H1 (cell line): ENCODE data around the gene MTFMT. TPM values are rescaled to one million over a fixed set of nuclear protein-coding genes. Genes with fewer than 3 reads are reported as not detected.

Experiments used
- CTCF ChIA-PET: fragments of 300-600 bp; sonication (Branson Sonifier 250); formaldehyde crosslinking; loops from one replicate; lab custom pipeline; 2021; ENCODE audit not compliant: partially characterized antibody; lab: Charles Lee
- POLR2A ChIA-PET: fragments of 300-600 bp; sonication (Branson Sonifier 250); formaldehyde crosslinking; loops from one replicate; lab custom pipeline; 2021; ENCODE audit warnings: inconsistent platforms; ENCODE audit not compliant: partially characterized antibody; lab: Charles Lee
- DNase-seq, 2 experiments: peaks; one replicate each; pipeline versions ENCODE4 v3.0.0 to v3.0.0-alpha.2; 2010 to 2022; ENCODE audit warnings: low spot score in 2 of 2, low read depth in 1 of 2, mixed read lengths in 1 of 2
- FAIRE-seq: peaks from 2 replicates; lab custom pipeline; 2011; peaks lifted over from hg19 to GRCh38; lab: Jason Lieb, UNC
- H2AFZ ChIP-seq: 2 replicates; pipeline ENCODE4 v1.8.1; 2012; ENCODE audit warnings: low read length, inconsistent platforms
- H2AK5ac ChIP-seq: 2 replicates; pipeline ENCODE4 v1.6.1; 2013; ENCODE audit warnings: low read depth, low read length
- H2BK120ac ChIP-seq: replicated peaks from 2 replicates; pipeline ENCODE3; 2013; ENCODE audit warnings: low read depth, low read length, inconsistent platforms
- H2BK12ac ChIP-seq: 2 replicates; pipeline ENCODE4 v1.6.1; 2013; ENCODE audit warnings: low read depth, low read length
- H2BK15ac ChIP-seq: 2 replicates; pipeline ENCODE4 v1.6.1; 2013; ENCODE audit warnings: low read length
- H2BK20ac ChIP-seq: 2 replicates; pipeline ENCODE4 v1.6.1; 2013; ENCODE audit warnings: low read length
- H2BK5ac ChIP-seq: 2 replicates; pipeline ENCODE4 v1.6.1; 2013; ENCODE audit warnings: low read depth, low read length
- H3K14ac ChIP-seq: 2 replicates; pipeline ENCODE4 v1.6.1; 2013; ENCODE audit warnings: inconsistent platforms; ENCODE audit not compliant: insufficient read length
- H3K18ac ChIP-seq: 2 replicates; pipeline ENCODE4 v1.6.1; 2013; ENCODE audit warnings: low read length; ENCODE audit errors: extremely low read depth
- H3K23ac ChIP-seq: 2 replicates; pipeline ENCODE4 v1.6.1; 2013; ENCODE audit warnings: inconsistent platforms; ENCODE audit not compliant: insufficient read length
- H3K23me2 ChIP-seq: 2 replicates; pipeline ENCODE4 v1.6.1; 2013; ENCODE audit warnings: low read depth, low read length
- H3K27ac ChIP-seq: 2 replicates; pipeline ENCODE4 v1.6.1; 2011; ENCODE audit warnings: low read depth, low read length, inconsistent platforms
- H3K27me3 ChIP-seq, 4 experiments: replicated peaks in 1 of 4; 1 replicate in 1 of 4; 2 replicates in 3 of 4; pipeline versions ENCODE4 v1.6.1 to v1.8.1; 2011 to 2013; ENCODE audit warnings: low read length in 3 of 4, mild to moderate bottlenecking in 3 of 4, inconsistent platforms in 2 of 4, mixed read lengths in 2 of 4, moderate library complexity in 1 of 4; ENCODE audit not compliant: control insufficient read depth in 3 of 4, insufficient read depth in 3 of 4; ENCODE audit errors: extremely low read depth in 1 of 4
- H3K36me3 ChIP-seq, 4 experiments: 2 replicates each; pipeline versions ENCODE4 v1.6.1 to v1.8.1; 2011 to 2013; ENCODE audit warnings: mild to moderate bottlenecking in 4 of 4, low read length in 3 of 4, moderate library complexity in 2 of 4, control low read depth in 1 of 4, inconsistent platforms in 1 of 4; ENCODE audit not compliant: insufficient read depth in 4 of 4, control insufficient read depth in 2 of 4
- H3K4ac ChIP-seq: replicated peaks from 2 replicates; pipeline ENCODE3; 2013; ENCODE audit warnings: low read length, low read depth, mixed read lengths, inconsistent platforms; ENCODE audit not compliant: insufficient read length
- H3K4me1 ChIP-seq, 4 experiments: replicated peaks in 1 of 4; 1 replicate in 1 of 4; 2 replicates in 3 of 4; pipeline versions ENCODE4 v1.6.1 to v1.8.1; 2011 to 2013; ENCODE audit warnings: low read length in 3 of 4, inconsistent platforms in 2 of 4, mixed read lengths in 1 of 4; ENCODE audit not compliant: insufficient read depth in 4 of 4, control insufficient read depth in 3 of 4
- H3K4me2 ChIP-seq, 2 experiments: 2 replicates each; pipeline versions ENCODE4 v1.6.1 to v1.8.1; 2011 to 2013; ENCODE audit warnings: low read depth in 2 of 2, low read length in 2 of 2, control low read depth in 1 of 2, inconsistent platforms in 1 of 2, mild to moderate bottlenecking in 1 of 2; ENCODE audit not compliant: insufficient read depth in 1 of 2
- H3K4me3 ChIP-seq, 4 experiments: fragments of 200-600, 300-600 bp in 1 of 4; sonication (generic), shearing (Covaris generic), sonication (Bioruptor Twin) in 1 of 4; 2 replicates each; pipeline versions ENCODE4 v1.5.1 to v1.8.1; 2011 to 2016; ENCODE audit warnings: low read length in 4 of 4, low read depth in 3 of 4, control low read depth in 2 of 4, inconsistent platforms in 2 of 4, mild to moderate bottlenecking in 2 of 4, mixed read lengths in 1 of 4, moderate library complexity in 1 of 4; ENCODE audit not compliant: insufficient read depth in 2 of 4; ENCODE audit errors: extremely low read depth in 1 of 4
- H3K56ac ChIP-seq: replicated peaks from 2 replicates; pipeline ENCODE3; 2013; ENCODE audit warnings: low read depth, mild to moderate bottlenecking, mixed read lengths, low read length, inconsistent platforms; ENCODE audit not compliant: insufficient read length
- H3K79me1 ChIP-seq: 2 replicates; pipeline ENCODE4 v1.6.1; 2013; ENCODE audit warnings: low read depth, low read length, control low read depth
- H3K79me2 ChIP-seq, 2 experiments: 2 replicates each; pipeline versions ENCODE4 v1.6.1 to v1.8.1; 2012 to 2013; ENCODE audit warnings: low read length in 2 of 2, mild to moderate bottlenecking in 2 of 2, inconsistent platforms in 1 of 2; ENCODE audit not compliant: insufficient read depth in 2 of 2, control insufficient read depth in 1 of 2
- H3K9ac ChIP-seq, 4 experiments: replicated peaks in 1 of 4; 1 replicate in 1 of 4; 2 replicates in 3 of 4; pipeline versions ENCODE4 v1.6.1 to v1.8.1; 2011 to 2013; ENCODE audit warnings: low read depth in 3 of 4, low read length in 3 of 4, control low read depth in 2 of 4, mild to moderate bottlenecking in 2 of 4, moderate library complexity in 2 of 4, inconsistent platforms in 1 of 4; ENCODE audit errors: extremely low read depth in 1 of 4
- H3K9me3 ChIP-seq, 2 experiments: 2 replicates each; pipeline versions ENCODE4 v1.6.1 to v1.8.1; 2012 to 2013; ENCODE audit warnings: mild to moderate bottlenecking in 2 of 2, moderate library complexity in 2 of 2, control low read depth in 1 of 2, inconsistent platforms in 1 of 2, low read depth in 1 of 2, low read length in 1 of 2, mixed read lengths in 1 of 2; ENCODE audit not compliant: insufficient read depth in 2 of 2
- H4K20me1 ChIP-seq, 2 experiments: replicated peaks in 1 of 2; 2 replicates each; pipeline versions ENCODE3 to v1.8.1; 2011 to 2013; ENCODE audit warnings: inconsistent platforms in 2 of 2, low read length in 2 of 2, mild to moderate bottlenecking in 1 of 2; ENCODE audit not compliant: insufficient read depth in 2 of 2, control insufficient read depth in 1 of 2
- H4K5ac ChIP-seq: 2 replicates; pipeline ENCODE4 v1.6.1; 2013; ENCODE audit warnings: low read length, low read depth, mixed read lengths, inconsistent platforms; ENCODE audit not compliant: insufficient read length
- H4K8ac ChIP-seq: 2 replicates; pipeline ENCODE4 v1.8.0; 2013; ENCODE audit warnings: mild to moderate bottlenecking, moderate library complexity, low read length, inconsistent platforms; ENCODE audit not compliant: insufficient read depth; ENCODE audit errors: extremely low read depth
- H4K91ac ChIP-seq: replicated peaks from 2 replicates; pipeline ENCODE3; 2013; ENCODE audit warnings: low read length, mixed read lengths, inconsistent platforms; ENCODE audit not compliant: insufficient read length
- CBX5 ChIP-seq: fragments of 300-800, 300-1000 bp; sonication (generic); IDR thresholded peaks from 2 replicates; pipeline ENCODE4 v1.7.1; 2016; ENCODE audit warnings: antibody characterized with exemption, low read length, low read depth
- EP300 ChIP-seq, 2 experiments: IDR thresholded peaks; 1 replicate in 1 of 2; 2 replicates in 1 of 2; pipeline ENCODE4 v1.6.1; 2011 to 2012; ENCODE audit warnings: low read depth in 2 of 2, low read length in 2 of 2, mild to moderate bottlenecking in 2 of 2, borderline replicate concordance in 1 of 2, inconsistent platforms in 1 of 2, moderate library complexity in 1 of 2
- FOSL1 ChIP-seq: IDR thresholded peaks from 2 replicates; pipeline ENCODE4 v1.6.1; 2011; ENCODE audit warnings: mild to moderate bottlenecking, low read depth, low read length, moderate library complexity; ENCODE audit not compliant: insufficient read depth
- KDM4A ChIP-seq: IDR thresholded peaks from one replicate; pipeline ENCODE4 v1.7.1; 2012; ENCODE audit warnings: low read depth, mild to moderate bottlenecking, moderate library complexity, low read length, inconsistent platforms; ENCODE audit not compliant: severe bottlenecking
- POU5F1 ChIP-seq: IDR thresholded peaks from 2 replicates; pipeline ENCODE4 v1.6.1; 2011; ENCODE audit warnings: low read depth, mild to moderate bottlenecking, low read length, moderate library complexity
- SIX5 ChIP-seq: IDR thresholded peaks from 2 replicates; pipeline ENCODE4 v1.6.1; 2011; ENCODE audit warnings: mild to moderate bottlenecking, low read depth, low read length
- TBP ChIP-seq: IDR thresholded peaks from 2 replicates; pipeline ENCODE4 v1.6.1; 2011; ENCODE audit warnings: low read depth, low read length, improper control_type of control experiment
- WGBS, 2 experiments: shearing (Covaris generic) in 1 of 2; methylation state at CpG; one replicate each; pipeline versions ENCODE4 v1.1.6 to v1.1.7; 2013 to 2015; ENCODE audit warnings: low lambda C conversion rate in 2 of 2, mixed read lengths in 2 of 2, inconsistent platforms in 1 of 2, low coverage in 1 of 2, missing lambda C conversion rate in 1 of 2; ENCODE audit not compliant: insufficient replicate concordance in 2 of 2, insufficient coverage in 1 of 2, insufficient read length in 1 of 2; ENCODE audit errors: extremely low coverage in 1 of 2, missing lambda C conversion rate in 1 of 2; 5-methylcytosine and 5-hydroxymethylcytosine counted together
- polyA plus RNA-seq, 7 experiments: library from polyadenylated mRNA; depleted of rRNA in 3 of 7; stranded (reverse) in 5 of 7; unstranded in 2 of 7; fragments of >200 nt in 5 of 7; fragments of 200-250 nt in 2 of 7; gene quantifications; 1 replicate in 5 of 7; 2 replicates in 1 of 7; 4 replicates in 1 of 7; pipeline versions ENCODE4 v1.2.1 to v1.2.3, GENCODE V29; 2011 to 2013; ENCODE audit warnings: missing spikeins in 2 of 7, mixed read lengths in 2 of 7
- total RNA-seq: library from RNA; stranded (reverse); fragmentation: NEBNext Ultra II Directional; extraction: Animal tissue kit (Norgen Biotek cat#: 25700); gene quantifications from 2 replicates; pipeline ENCODE4 v1.2.1, GENCODE V29; 2021

The MTFMT gene
- total and polyA plus RNA-seq, 2 of the 8 experiments (the other 6 are each of a cell fraction or from before 2014, with no cell fraction given), result 7.7 to 20.8 TPM

GRCh38 chr15:64987136-64987535 lies 42.3 kb downstream of the MTFMT start:
- no peaks in the 10 kb centered on the region for H3K9me3 ChIP-seq
- no peak for FAIRE-seq
- H2BK20ac ChIP-seq, result no peak overlapping the region
- no peaks in the 10 kb centered on the region for H3K36me3 ChIP-seq
- no peak overlapping the region for H4K5ac ChIP-seq
- ChIA-PET CTCF (interaction anchor here (1.3 to 2.6 kb wide), 2 partner anchors 22 kb away, joined by 3 to 9 read pairs; no protein-coding TSS in a partner anchor), POLR2A (interaction anchor here (0.6 to 2.0 kb wide), 4 partner anchors 8 to 180 kb away, joined by 3 to 12 read pairs (median 4); no protein-coding TSS in a partner anchor)
- no peak overlapping the region for H2AK5ac ChIP-seq
- H3K14ac ChIP-seq, result no peak overlapping the region
- no peaks in the 10 kb centered on the region; a peak in 1 of 7 replicates for H3K27me3 ChIP-seq
- H4K91ac ChIP-seq, result no peak overlapping the region
- peaks cover 0 to 2% of the 10 kb centered on the region in 2 experiments for H4K20me1 ChIP-seq
- H3K56ac ChIP-seq, result no peak overlapping the region
- H3K4me2 ChIP-seq, result no peak overlapping the region
- 0 out of 2 replicates have a peak, but pooled peaks cover 3% of the 10 kb centered on the region for H3K79me1 ChIP-seq
- no peak overlapping the region for H3K18ac ChIP-seq
- H3K79me2 ChIP-seq, result peaks cover 0 to 13% of the 10 kb centered on the region in 2 experiments; a peak in 1 of 4 replicates
- no peak overlapping the region for H4K8ac ChIP-seq
- no peak overlapping the region for H3K23ac ChIP-seq
- H3K4me1 ChIP-seq, result peaks cover 0 to 5% (median 1%) of the 10 kb centered on the region in 4 experiments; a peak in 4 of 7 replicates
- no peak overlapping the region for H3K9ac ChIP-seq
- no peak for DNase-seq
- H2BK12ac ChIP-seq, result no peak overlapping the region
- H2BK120ac ChIP-seq, result no peak overlapping the region
- H3K4me3 ChIP-seq, result no peak overlapping the region
- no peak overlapping the region for H2AFZ ChIP-seq
- 87% methylated on average over 3 of the region's 3 CpGs; no CpG with 5 or more reads in 1 of the 2 experiments for WGBS, 2 experiments
- peaks cover 8% of the 10 kb centered on the region for H3K23me2 ChIP-seq
- H3K27ac ChIP-seq, result no peak overlapping the region
- no peak overlapping the region for H2BK5ac ChIP-seq
- H2BK15ac ChIP-seq, result no peak overlapping the region
- H3K4ac ChIP-seq, result no peak overlapping the region
- no peak for TF ChIP-seq FOSL1
- TF ChIP-seq KDM4A, result no peak
- TF ChIP-seq POU5F1, result no peak
- no peak for TF ChIP-seq EP300 (IDR thresholded peaks at IDR 0.05; ENCODE audit: borderline replicate concordance in 1 of 2, low read depth in 2 of 2, low read length in 2 of 2)
- TF ChIP-seq SIX5, result no peak
- TF ChIP-seq TBP, result no peak
- no peak for TF ChIP-seq CBX5
